HG02884 (cell line): ENCODE data around the gene PTPRG.

Source experiments
- ATAC-seq: cut with Tn5 transposase; IDR thresholded peaks from one replicate; pipeline ENCODE4 v1.9.1; 2021; ENCODE audit warnings: mild to moderate bottlenecking, moderate library complexity; ENCODE audit not compliant: unreplicated experiment

Gene PTPRG

DNA sequence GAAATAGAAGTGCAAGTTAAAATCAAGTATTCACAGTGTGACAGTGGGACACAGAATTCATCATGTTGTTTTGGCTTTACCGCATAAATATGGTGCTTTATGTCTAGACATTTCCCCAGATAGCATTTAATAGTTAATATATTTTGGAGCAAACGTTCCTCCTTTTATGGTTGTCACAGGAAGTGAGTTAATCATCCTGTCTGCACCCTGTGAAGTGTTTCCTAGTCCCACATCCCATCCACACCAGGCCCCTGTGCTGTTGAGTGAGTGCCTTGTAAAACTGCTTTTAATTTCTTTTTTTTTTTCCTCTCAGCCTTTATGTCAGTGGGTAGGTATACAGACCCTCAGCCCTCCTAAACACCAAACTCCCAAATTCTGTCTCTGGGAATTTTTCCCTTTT lies 418.3 kb downstream of the PTPRG start:
- no peak for ATAC-seq

DNA sequence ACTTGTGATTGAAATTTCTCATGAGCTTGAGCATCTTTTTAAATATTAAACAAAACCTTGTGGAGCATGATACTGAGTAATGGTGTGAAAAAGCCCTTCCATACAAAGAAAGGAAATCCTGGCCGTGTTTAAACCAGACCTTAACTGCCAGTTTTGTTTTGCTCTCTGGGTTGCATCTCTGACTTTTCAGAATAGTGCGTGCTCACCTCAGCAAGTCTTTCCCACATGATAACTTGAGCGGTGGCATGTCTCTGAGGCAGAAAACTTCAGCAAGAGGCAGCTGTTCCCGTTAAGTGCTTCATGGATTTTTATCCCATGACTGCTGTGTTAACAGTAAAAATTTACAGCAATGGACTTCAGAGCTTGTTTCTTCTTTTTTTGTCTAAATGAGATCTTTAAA lies 418.7 kb downstream of the PTPRG start:
- no peak for ATAC-seq

DNA sequence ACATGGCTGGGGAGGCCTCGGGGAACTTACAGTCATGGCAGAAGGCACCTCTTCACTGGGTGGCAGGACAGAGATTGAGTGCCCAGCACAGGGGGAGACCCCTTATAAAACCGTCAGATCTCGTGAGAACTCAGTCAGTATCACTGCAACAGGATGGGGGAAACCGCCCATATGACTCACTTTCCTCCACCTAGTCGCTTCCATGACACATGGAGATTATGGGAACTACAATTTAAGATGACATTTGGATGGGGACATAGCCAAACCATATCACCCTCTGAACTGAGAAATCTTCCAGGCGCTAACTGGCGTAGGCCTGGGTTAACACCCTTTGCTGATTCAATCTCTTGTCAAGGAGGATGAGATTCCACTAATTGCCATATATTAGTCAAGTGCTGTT lies 419.7 kb downstream of the PTPRG start:
- no peak for ATAC-seq

DNA sequence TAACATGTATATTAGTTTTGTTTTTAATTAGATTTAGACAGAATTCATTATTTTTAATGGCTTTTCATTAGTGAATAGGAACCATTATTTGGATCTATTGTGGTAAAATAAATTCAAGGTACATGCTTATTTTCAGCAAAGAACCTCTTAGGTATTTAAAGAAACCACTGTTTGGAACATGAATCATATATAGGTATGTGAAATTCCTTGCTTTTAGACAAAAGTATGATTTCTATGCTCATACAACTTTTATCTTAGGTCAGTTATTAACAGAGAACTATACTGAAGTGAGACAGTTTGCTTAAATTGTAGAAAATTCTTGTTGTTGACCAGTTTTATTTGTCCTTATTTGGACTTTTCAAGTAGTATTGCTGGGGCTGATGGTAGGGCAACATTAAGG lies 422.1 kb downstream of the PTPRG start:
- ATAC-seq: no peak

DNA sequence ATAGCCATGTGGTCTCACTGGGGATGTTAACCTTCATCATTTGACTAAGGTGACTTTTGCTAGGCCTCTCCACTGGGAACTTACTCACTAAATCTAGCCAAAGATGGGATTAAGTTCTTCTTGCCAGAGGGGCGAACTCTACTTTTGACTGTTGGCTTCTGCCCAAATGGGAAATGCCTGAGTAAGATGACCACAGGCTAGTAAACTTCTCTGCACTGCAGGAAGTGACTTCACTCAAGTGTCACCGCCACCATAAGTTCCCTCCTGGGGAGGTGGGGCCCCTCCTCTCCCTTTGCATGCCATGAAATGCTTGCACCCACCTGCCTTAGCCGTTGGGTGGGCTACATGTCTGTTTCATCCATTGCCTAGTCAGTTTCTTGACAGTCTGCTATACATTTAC lies 423.6 kb downstream of the PTPRG start:
- ATAC-seq: no peak

DNA sequence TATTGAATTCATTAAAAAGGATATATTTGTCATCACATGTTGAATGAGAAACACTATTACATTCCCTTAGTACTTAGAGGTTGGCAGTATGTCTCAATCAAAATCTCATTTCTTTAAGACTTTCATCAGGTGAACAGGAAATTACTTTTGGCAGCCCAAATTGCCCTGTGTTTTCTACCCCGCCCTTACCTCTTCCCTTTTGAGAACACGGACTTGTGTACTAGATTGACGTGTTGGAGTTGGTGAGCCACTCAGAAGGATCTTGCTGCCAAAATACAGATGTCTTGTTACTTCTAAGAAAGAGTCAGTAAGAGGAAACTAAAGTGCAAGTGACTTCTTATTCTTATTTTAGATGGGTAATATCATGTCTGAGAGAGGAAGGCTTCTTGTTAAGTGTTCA lies 425.1 kb downstream of the PTPRG start:
- ATAC-seq: no peak

DNA sequence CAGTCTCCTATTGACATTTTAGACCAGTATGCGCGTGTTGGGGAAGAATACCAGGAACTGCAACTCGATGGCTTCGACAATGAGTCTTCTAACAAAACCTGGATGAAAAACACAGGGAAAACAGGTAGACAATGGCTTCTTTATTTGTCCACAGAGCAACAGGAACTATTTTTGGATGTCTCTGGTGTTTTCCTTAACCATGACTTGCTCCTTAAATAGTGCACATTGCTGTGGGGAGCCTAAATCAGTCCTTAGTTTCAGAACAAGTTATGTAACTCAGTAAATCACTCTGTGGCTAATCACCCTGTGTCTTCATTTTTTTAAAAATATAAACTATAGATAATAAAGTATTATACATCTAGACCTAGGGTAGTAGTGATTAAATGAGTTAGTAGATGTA lies 428.3 kb downstream of the PTPRG start:
- no peak for ATAC-seq

DNA sequence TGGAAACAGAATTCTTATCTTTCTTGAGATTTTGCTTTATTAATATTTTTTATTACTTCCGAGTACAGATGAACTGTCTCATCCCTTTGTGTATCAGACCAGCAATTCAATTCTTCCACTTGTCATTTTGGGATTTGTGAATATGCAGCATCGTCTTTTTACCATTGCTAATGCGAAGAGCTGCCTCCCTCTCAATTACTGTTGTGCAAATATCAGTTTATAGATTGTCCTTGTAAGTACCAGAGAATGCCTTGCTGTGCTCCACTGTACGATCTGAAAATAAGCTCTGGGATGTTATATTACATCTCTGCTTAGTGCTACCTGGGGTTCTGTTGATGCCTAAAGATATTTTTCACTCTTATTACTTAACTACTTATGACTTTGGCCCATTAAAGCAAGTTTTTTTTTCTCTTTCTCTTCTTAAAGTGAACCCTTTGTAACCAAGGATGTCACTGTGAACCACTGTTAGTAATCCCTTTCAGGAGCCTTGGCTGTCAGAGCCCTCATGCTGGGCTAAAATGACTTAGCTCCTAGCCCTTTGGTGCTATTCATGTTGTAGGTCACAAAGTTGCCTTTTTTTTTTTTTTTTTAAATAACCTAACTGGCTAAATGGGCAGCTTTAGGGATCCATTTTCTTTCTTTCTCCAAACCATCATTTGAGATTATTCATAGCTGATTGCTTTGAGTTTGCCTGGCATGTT lies 429.1 kb downstream of the PTPRG start:
- no peak for ATAC-seq

DNA sequence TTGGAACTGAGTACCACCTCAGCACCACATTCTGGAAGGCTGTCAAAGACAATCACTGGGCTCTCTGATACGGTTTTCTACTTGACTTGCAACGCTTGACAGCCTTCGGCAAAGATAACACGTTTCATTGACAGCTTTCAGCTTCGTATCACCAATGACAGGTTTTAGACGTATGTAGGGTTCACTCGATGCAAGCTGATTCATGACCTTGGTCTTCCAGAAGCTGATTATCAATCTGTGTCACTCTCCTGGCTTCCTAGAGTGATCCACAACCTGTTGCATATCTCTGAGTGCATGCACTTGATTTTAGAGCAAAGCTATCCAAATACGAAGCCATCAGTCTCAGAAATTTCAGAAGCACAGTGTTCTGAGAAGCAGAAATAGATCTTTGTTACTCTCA lies 430.3 kb downstream of the PTPRG start:
- no peak for ATAC-seq

DNA sequence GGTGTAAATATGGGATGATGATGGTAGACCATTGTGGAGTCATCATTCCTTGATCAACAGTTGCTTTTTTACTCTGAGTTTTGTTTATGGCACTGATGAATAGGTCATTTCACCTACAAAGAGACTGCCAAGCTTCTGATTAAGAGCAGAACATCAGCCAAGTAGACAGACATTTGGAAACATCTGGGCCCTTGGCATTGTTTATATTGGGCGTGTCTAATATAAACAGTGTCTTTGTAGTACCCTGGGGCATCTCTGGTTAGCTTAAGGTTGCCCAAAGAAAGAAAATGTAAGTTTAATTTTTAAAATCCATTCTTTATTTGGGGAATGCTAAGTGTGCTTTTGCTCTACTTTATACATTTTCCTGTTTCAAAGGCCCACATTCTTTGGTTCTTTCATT lies 435.0 kb downstream of the PTPRG start:
- no peak for ATAC-seq

DNA sequence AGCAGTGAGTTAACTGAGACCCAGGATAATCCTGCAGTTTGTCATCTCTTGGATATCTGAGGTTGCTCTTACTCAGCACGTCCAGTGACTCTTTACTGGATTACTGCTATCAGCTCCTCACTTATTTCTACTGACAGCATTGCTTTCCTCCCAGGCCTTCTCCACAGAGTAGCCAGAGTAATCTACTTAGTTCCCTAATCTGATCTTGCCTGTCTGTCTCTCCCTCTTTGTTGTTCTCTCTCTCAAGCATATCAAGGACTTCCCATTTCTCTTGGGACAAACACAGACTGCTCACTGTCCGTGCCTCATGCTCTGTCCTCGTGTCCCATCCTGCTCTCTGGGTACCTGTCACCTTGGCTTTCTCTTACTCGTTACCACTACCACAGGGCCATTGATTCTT lies 435.7 kb downstream of the PTPRG start:
- ATAC-seq: no peak

DNA sequence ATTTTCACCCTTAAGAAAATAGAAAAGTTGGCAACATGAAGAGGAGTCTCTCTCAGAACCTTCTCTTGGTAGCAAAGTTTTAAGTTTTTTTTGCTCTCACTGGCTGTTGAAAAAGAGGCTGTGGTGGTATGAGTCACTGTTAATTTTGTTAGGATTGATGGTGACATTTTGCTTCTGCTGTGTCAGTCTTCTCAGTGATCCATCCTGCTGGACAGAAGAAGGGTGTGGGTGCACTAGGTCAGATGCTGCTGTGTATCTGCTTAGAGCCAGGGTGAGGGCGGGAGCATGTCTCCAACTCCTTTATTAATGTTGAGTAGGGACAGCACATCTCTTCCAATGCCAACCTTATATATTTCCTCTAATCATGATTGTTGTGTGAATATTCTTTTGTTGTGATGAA lies 442.5 kb downstream of the PTPRG start:
- no peak for ATAC-seq

DNA sequence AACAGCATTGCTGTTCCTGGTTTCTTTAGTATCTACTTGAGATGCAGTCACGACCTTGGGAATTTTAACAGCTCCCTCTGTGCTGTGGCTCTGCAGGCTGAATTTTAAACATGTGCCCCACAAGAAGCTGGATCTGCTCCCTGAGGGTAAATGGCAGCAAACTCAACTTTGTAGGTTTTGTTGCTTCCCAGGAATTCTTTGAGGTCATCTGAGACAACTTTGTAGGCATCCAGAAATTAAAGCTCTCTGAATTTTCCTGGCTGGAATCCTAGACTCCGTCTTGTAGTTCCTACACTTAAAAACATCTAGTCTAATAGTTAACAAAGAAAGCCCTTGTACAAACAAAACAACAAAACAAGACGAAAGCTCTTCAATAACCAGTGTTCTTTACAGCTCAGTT lies 445.7 kb downstream of the PTPRG start:
- ATAC-seq: no peak

DNA sequence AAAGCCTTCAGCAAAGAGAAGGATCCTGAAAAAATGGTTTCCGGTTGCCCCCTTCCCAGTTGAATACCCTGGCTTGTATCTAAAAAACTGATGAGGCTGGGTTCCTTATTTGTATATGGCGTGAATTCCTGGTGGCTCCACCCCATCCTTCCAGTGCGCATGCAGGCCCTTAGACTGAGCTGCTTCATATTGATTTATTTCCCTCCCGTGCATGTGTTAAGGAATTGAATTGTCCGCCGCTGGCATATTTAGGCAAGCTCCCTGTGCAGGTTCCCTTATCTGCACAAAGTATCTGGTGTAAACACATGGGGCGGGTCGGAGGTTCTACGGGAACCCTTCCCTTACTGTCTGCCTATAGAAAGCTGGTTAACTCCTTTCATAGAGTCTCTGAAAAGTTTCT lies 449.6 kb downstream of the PTPRG start:
- no peak for ATAC-seq

DNA sequence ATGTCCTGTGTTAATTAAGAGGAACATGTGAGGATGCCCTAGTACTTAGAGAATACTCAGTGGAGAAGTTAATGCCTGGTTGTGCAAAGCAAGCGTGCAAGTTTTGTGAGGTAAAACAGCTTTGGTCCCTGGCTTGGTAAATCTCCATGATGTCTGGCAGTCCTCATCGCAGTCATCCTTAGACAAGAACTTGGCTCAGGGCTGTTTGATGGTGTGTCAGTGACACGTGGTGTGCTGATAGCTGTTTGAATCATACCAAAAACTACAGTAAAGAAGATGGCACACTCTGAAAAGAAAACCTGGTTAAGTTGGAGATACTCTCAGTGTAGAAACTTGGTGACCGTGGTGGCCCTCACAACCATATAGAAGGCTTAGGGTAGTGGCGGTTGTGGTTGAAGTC lies 450.3 kb downstream of the PTPRG start:
- no peak for ATAC-seq

DNA sequence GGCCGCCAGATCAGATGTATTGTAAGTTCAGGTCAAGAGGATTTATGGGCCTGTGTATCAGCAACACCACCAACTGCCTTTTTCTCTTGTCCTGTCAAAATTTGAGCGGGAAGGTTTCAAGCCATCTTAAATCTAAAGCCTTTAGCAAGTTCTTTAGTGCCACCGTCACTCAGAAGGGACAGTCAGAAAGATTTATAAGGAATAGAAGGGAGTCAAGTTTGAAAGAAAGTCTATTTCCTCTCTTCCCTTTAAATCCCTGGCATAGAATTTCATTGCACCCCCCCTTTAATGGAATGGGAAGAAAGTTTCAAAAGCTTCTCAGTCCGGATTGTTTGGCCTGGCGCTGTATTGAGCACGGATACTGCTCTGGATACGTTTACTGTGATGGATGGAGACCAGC lies 452.6 kb downstream of the PTPRG start:
- ATAC-seq: no peak

DNA sequence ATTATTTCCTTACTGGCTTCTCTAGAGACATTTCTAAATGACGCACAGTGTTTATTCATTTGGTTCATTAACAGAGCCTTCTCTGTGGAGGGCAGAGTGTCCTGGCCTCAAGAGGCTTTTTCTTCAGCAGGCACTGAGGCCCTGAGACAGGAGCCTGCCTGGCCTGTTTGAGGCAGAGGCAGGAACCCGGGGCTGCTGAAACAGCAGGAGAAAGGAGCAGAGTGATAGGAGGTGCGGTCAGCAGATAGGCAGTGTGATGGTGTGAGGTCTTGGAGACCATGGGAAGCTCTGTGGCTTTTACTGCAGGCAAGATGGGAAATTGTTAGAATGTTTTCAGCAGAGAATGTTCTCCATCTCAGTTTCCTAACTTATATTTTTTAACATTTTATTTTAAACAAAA lies 453.7 kb downstream of the PTPRG start:
- ATAC-seq: no peak

DNA sequence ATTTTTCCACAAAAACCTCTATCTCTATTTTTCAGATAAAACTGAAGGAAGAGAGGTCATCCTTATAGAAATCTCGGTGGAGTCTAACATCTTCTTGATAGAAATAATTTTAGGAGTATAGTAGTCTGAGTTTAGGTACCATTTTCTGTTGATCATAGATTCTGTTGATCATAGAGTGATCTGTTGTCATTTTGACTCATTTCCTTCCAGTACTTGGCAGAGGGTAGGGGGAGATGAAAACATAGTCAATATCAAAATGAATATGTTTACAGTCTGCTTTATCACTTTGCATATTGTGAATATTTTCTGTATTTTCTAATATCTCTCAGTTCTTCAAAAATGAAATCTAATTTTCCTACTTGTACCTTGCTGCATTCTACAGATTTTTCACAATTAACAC lies 458.5 kb downstream of the PTPRG start:
- no peak for ATAC-seq

DNA sequence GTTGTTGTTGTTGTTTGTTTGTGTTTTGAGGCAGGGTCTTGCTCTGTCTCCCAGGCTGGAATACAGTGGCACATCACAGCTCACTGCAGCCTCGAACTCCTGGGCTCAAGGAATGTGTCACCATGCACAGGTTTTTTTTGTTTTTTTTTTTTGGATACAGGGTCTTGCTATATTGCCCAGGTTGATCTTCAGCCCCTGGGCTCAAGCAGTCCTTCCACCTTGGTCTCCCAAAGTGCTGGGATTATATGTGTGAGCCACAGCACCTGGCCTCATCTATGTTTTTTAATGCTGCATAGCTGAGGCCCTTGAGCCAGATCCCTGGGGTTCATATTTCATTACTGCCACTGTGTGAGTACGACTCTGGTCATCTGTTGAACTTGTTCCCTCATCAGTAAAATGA lies 459.3 kb downstream of the PTPRG start:
- no peak for ATAC-seq

DNA sequence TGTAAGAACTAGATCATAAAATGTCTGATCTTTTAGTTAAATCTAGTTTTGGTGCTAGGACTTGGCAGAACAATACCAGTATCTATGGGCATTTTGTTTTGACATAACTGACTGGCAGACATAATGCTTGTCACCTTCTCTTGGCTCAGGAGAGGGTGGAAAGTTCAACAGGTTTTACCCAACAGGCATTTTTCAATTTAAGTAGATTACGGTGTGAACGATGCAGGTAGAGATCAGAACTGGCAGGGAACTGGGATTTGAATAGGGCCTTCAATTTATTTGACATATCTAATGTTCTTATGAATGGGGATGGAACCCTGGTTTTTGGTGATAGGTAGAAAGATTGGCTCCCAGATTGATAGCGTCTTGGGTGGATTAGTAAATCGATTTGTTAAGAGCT lies 460.9 kb downstream of the PTPRG start:
- no peak for ATAC-seq

DNA sequence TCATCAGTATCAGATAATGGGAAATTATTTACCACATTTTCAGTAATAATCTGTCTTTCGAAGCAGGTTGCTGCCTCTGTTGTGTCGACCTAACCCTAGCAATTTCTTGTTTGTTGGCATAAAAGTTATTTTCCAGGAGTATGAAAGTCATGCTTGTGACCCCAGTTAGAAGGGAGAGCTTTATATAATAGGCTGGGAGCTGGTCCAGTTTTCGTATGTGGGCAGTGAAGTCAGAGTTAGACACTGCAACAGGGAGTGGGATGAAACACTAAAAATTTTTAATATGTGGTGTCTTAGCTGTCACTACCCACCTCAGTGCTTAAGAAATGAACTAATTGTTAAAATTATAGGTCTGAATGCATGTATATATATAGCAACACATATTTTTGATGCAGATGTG lies 463.5 kb downstream of the PTPRG start:
- ATAC-seq: no peak

DNA sequence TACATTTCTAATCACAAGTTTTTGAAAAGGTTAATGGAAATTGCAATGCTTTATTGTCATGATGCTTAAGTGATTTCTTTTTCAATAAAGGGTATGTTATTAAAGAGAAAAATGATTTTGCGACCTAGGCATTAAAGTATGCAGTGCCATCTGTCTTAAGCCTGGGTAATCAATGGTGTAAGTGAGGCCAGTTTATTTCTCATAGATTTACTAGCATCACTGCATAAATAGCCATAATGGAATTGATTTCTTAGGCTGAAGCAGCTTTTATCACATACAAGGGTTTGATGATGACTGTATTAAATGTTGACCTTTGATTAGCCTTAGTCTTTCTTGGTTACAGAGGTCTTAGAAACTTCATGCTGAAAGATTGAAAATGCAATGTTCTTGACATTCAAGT lies 464.5 kb downstream of the PTPRG start:
- ATAC-seq: no peak

DNA sequence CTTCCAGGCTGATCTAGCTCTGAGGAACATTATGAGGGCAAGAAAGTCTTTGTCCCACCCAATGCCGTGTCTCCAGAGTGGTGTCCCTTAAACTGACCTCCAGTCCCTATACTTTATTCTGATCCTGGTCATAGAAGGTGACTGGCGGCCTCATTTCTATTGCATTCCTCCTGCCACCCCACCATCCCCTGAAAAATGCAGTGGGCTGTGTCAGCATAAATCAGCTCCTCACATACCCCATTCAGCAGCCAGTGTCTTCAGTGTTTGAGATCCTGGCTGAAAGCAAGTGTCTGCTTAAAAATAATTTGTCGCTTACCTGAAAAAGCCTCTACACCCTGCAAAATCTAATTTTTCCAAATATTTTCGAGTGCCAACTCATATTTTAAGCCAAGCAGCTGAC lies 465.9 kb downstream of the PTPRG start:
- no peak for ATAC-seq

DNA sequence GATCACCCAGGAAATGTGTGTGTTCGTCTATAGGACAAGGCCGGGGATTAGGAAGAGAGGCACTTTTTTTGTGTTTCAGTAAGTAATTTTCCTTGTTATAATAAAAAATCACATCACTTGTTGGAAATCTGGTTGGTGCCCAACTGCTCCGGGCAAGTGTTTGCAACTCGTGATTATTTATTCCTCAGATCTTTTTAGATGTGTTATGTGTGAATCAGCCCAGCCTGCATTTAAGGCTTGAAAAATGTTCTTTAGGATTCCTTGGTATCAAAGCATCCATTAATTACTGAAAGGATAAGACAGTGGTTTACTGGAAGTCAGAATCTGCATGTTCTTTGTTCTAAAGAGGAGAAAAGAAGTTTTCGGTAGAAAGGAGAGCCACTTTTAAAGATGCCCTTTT lies 466.4 kb downstream of the PTPRG start:
- ATAC-seq: no peak
